ENCODE data around the gene AAK1.
"Not testable (repeated sequence)": the region's sequence is repeated elsewhere in the genome, so short reads cannot be mapped to it uniquely, and the experiment has no call there.

The AAK1 gene

DNA sequence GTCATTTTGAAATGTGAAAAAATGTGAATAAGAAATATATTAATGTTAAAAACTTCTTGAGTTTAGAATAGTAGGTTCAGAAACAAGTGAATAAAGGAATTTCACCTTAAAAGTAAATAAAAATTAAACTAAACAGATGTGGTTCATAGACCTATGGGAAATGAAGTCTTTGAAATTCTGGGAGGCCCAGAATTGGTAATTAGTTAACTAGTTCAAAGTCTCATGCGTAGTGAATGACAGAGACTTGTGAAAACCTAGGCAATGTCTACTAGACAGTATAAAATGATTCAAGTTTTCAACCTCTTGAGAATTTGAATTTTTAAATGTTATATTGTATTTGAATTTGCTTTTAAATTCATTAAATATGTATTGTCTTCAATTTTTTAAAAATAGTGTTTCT, 32.6 kb upstream of the AAK1 start:
- H3K4me1 ChIP-seq (ENCODE audit: control insufficient read depth, insufficient read depth, low read length): no peaks in the 10 kb centered on the region
- H3K27ac ChIP-seq (ENCODE audit: low read depth, low read length): no peak overlapping the region
- H3K4me3 ChIP-seq (ENCODE audit: low read length): no peak overlapping the region
- H3K27me3 ChIP-seq (ENCODE audit: control insufficient read depth, insufficient read depth, low read length): no peaks in the 10 kb centered on the region
- no peak overlapping the region for H3K9ac ChIP-seq (ENCODE audit: low read length)
- no peaks in the 10 kb centered on the region for H3K36me3 ChIP-seq (ENCODE audit: control insufficient read depth, insufficient read depth, low read length)

- no peaks in the 10 kb centered on the region for H3K4me1 ChIP-seq (ENCODE audit: control insufficient read depth, insufficient read depth, low read length)
- H3K4me3 ChIP-seq (ENCODE audit: low read length): no peak overlapping the region
- H3K36me3 ChIP-seq (ENCODE audit: control insufficient read depth, insufficient read depth, low read length): no peaks in the 10 kb centered on the region
- H3K27me3 ChIP-seq (ENCODE audit: control insufficient read depth, insufficient read depth, low read length): no peaks in the 10 kb centered on the region
- no peak overlapping the region for H3K27ac ChIP-seq (ENCODE audit: low read depth, low read length)
- no peak overlapping the region for H3K9ac ChIP-seq (ENCODE audit: low read length)
Observed at GRCh38 chr2:69674316-69674670, 30.8 kb upstream of the AAK1 start.

GRCh38 chr2:69673098-69673497, 29.6 kb upstream of the AAK1 start:
- not testable (repeated sequence) for H3K27ac ChIP-seq (ENCODE audit: low read depth, low read length); H3K9ac ChIP-seq (ENCODE audit: low read length); H3K27me3 ChIP-seq (ENCODE audit: control insufficient read depth, insufficient read depth, low read length); H3K4me3 ChIP-seq (ENCODE audit: low read length); H3K4me1 ChIP-seq (ENCODE audit: control insufficient read depth, insufficient read depth, low read length); H3K36me3 ChIP-seq (ENCODE audit: control insufficient read depth, insufficient read depth, low read length)

DNA sequence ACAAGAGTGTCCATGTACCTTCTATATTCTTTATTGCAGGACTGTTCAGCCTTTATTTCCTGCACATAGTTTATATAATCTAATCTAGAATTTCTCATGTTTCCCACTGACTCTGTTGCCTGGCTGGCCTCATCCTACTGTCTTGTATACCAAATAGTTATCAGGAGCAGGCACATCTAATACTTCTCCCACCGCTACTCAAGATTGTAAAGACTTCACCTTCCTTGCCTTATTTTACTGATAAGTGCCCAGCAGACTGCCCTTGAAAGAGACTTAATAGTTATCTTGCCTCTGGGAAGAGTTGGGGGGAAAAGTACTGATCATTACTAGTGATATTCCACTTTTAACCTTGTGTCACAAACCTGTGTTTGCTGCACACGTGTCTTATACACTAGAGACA, 26.1 kb upstream of the AAK1 start:
- no peaks in the 10 kb centered on the region for H3K4me1 ChIP-seq (ENCODE audit: control insufficient read depth, insufficient read depth, low read length)
- no peak overlapping the region for H3K27ac ChIP-seq (ENCODE audit: low read depth, low read length)
- H3K27me3 ChIP-seq (ENCODE audit: control insufficient read depth, insufficient read depth, low read length): no peaks in the 10 kb centered on the region
- H3K9ac ChIP-seq (ENCODE audit: low read length): no peak overlapping the region
- H3K36me3 ChIP-seq (ENCODE audit: control insufficient read depth, insufficient read depth, low read length): no peaks in the 10 kb centered on the region
- H3K4me3 ChIP-seq (ENCODE audit: low read length): no peak overlapping the region

- Histone ChIP-seq H3K4me3 (ENCODE audit: low read length) (no peak overlapping the region), H3K27me3 (ENCODE audit: control insufficient read depth, insufficient read depth, low read length) (no peaks in the 10 kb centered on the region), H3K4me1 (ENCODE audit: control insufficient read depth, insufficient read depth, low read length) (no peaks in the 10 kb centered on the region), H3K27ac (ENCODE audit: low read depth, low read length) (no peak overlapping the region), H3K36me3 (ENCODE audit: control insufficient read depth, insufficient read depth, low read length) (no peaks in the 10 kb centered on the region), H3K9ac (ENCODE audit: low read length) (no peak overlapping the region)
Observed at GRCh38 chr2:69668598-69668997, 25.1 kb upstream of the AAK1 start.

- Histone ChIP-seq H3K9ac (ENCODE audit: low read length) (no peak overlapping the region), H3K4me3 (ENCODE audit: low read length) (no peak overlapping the region), H3K4me1 (ENCODE audit: control insufficient read depth, insufficient read depth, low read length) (no peaks in the 10 kb centered on the region), H3K27me3 (ENCODE audit: control insufficient read depth, insufficient read depth, low read length) (no peaks in the 10 kb centered on the region), H3K27ac (ENCODE audit: low read depth, low read length) (no peak overlapping the region), H3K36me3 (ENCODE audit: control insufficient read depth, insufficient read depth, low read length) (no peaks in the 10 kb centered on the region)
Observed at GRCh38 chr2:69667805-69668382, 24.4 kb upstream of the AAK1 start.

DNA sequence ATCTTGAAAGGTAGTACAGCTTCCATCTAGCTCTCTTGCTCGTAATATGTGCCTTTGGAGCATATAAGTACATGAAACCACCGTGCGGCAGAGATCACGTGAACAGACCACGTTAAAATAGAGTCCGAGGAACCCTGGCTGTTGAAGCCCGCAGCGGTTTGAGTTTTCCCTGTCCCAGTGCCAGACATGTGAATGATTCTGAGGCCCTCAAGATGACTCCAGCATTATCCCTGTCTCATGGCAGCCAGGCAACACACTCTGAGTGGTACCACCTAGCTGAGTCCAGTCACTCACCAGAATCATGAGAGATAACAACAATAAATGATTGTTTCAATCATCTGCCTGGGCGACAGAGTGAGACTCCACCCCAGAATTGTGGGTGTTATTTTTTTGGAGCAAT, 21.6 kb upstream of the AAK1 start:
- H3K36me3 ChIP-seq (ENCODE audit: control insufficient read depth, insufficient read depth, low read length): no peaks in the 10 kb centered on the region

GRCh38 chr2:69663860-69664259, 20.3 kb upstream of the AAK1 start:
- H3K4me3 ChIP-seq (ENCODE audit: low read length): no peak overlapping the region
- no peaks in the 10 kb centered on the region for H3K36me3 ChIP-seq (ENCODE audit: control insufficient read depth, insufficient read depth, low read length)
- no peaks in the 10 kb centered on the region for H3K27me3 ChIP-seq (ENCODE audit: control insufficient read depth, insufficient read depth, low read length)
- no peaks in the 10 kb centered on the region for H3K4me1 ChIP-seq (ENCODE audit: control insufficient read depth, insufficient read depth, low read length)
- H3K27ac ChIP-seq (ENCODE audit: low read depth, low read length): no peak overlapping the region
- H3K9ac ChIP-seq (ENCODE audit: low read length): no peak overlapping the region

More for the DNA sequence above, 21.6 kb upstream of the AAK1 start:
- H3K4me1 ChIP-seq (ENCODE audit: control insufficient read depth, insufficient read depth, low read length): no peaks in the 10 kb centered on the region
- no peak overlapping the region for H3K9ac ChIP-seq (ENCODE audit: low read length)
- H3K4me3 ChIP-seq (ENCODE audit: low read length): no peak overlapping the region
- H3K27ac ChIP-seq (ENCODE audit: low read depth, low read length): no peak overlapping the region
- H3K27me3 ChIP-seq (ENCODE audit: control insufficient read depth, insufficient read depth, low read length): no peaks in the 10 kb centered on the region

- H3K4me1 ChIP-seq (ENCODE audit: control insufficient read depth, insufficient read depth, low read length); H3K4me3 ChIP-seq (ENCODE audit: low read length); H3K9ac ChIP-seq (ENCODE audit: low read length); H3K27me3 ChIP-seq (ENCODE audit: control insufficient read depth, insufficient read depth, low read length); H3K36me3 ChIP-seq (ENCODE audit: control insufficient read depth, insufficient read depth, low read length); H3K27ac ChIP-seq (ENCODE audit: low read depth, low read length): not testable (repeated sequence)
Observed at GRCh38 chr2:69662547-69662946, 19.0 kb upstream of the AAK1 start.

DNA sequence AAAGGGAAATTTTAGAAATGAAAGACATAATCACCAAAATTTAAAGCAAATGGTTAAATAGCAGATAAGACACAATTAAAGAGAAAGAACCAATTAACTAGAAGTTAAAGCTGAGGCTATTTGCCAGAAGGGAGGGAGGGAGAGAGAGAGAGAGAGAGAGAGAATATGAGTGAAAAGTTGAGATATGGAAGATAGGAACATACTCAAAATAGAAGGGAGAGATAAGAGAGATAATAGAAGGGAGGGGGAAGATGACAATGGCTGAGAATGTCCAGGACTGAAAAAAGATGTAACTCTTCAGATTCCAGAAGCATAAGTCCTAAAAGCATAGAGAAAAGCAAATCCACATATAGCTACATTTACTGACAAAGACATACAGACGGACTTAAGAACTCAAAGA, 17.1 kb upstream of the AAK1 start:
- Histone ChIP-seq H3K9ac (ENCODE audit: low read length) (no peak overlapping the region), H3K36me3 (ENCODE audit: control insufficient read depth, insufficient read depth, low read length) (no peaks in the 10 kb centered on the region), H3K27me3 (ENCODE audit: control insufficient read depth, insufficient read depth, low read length) (no peaks in the 10 kb centered on the region), H3K4me3 (ENCODE audit: low read length) (no peak overlapping the region), H3K4me1 (ENCODE audit: control insufficient read depth, insufficient read depth, low read length) (no peaks in the 10 kb centered on the region), H3K27ac (ENCODE audit: low read depth, low read length) (no peak overlapping the region)

- Histone ChIP-seq H3K4me3 (ENCODE audit: low read length) (no peak overlapping the region), H3K9ac (ENCODE audit: low read length) (no peak overlapping the region), H3K36me3 (ENCODE audit: control insufficient read depth, insufficient read depth, low read length) (no peaks in the 10 kb centered on the region), H3K27me3 (ENCODE audit: control insufficient read depth, insufficient read depth, low read length) (no peaks in the 10 kb centered on the region), H3K4me1 (ENCODE audit: control insufficient read depth, insufficient read depth, low read length) (no peaks in the 10 kb centered on the region), H3K27ac (ENCODE audit: low read depth, low read length) (no peak overlapping the region)
Observed at GRCh38 chr2:69659941-69660483, 16.5 kb upstream of the AAK1 start.

GRCh38 chr2:69659349-69659748, 15.8 kb upstream of the AAK1 start:
- Histone ChIP-seq H3K4me1 (ENCODE audit: control insufficient read depth, insufficient read depth, low read length) (no peaks in the 10 kb centered on the region), H3K27me3 (ENCODE audit: control insufficient read depth, insufficient read depth, low read length) (no peaks in the 10 kb centered on the region), H3K27ac (ENCODE audit: low read depth, low read length) (no peak overlapping the region), H3K9ac (ENCODE audit: low read length) (no peak overlapping the region), H3K4me3 (ENCODE audit: low read length) (no peak overlapping the region), H3K36me3 (ENCODE audit: control insufficient read depth, insufficient read depth, low read length) (no peaks in the 10 kb centered on the region)

DNA sequence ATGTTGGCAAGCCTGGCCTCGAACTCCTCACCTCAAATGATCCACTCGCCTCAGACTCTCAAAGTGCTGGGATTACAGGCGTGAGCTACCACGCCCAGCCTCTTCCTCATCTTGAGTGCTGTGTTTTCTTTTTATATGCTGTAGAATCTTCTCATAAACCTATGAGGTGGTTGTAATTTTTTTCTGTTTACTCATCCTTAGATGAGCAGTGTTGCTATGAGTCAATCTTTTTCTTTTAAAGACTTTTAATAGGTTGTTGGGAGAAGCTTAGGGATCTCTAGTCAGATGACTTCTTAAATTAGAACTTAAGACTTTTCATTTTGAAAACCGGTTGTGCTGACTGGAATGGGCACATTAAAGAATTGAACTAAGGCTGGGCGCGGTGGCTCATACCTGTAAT, 8.7 kb upstream of the AAK1 start:
- H3K36me3 ChIP-seq (ENCODE audit: control insufficient read depth, insufficient read depth, low read length): no peaks in the 10 kb centered on the region
- no peaks in the 10 kb centered on the region for H3K4me1 ChIP-seq (ENCODE audit: control insufficient read depth, insufficient read depth, low read length)
- no peak overlapping the region for H3K27ac ChIP-seq (ENCODE audit: low read depth, low read length)
- no peak overlapping the region for H3K9ac ChIP-seq (ENCODE audit: low read length)
- no peaks in the 10 kb centered on the region for H3K27me3 ChIP-seq (ENCODE audit: control insufficient read depth, insufficient read depth, low read length)
- no peak overlapping the region for H3K4me3 ChIP-seq (ENCODE audit: low read length)

Measured in rectal smooth muscle tissue (tissue), 1 donor.